Keratinocyte (primary cell): ENCODE results near the gene GNB5.

Experiments
- CTCF ChIP-seq, 3 experiments: IDR thresholded peaks in 1 of 3; conservative IDR thresholded peaks in 1 of 3; optimal IDR thresholded peaks in 1 of 3; 2 replicates in 2 of 3; 3 replicates in 1 of 3; pipeline versions ENCODE3 to v1.5.1; 2011; ENCODE audit warnings: low read length in 3 of 3, mild to moderate bottlenecking in 3 of 3, moderate library complexity in 2 of 3, control low read depth in 1 of 3, inconsistent platforms in 1 of 3; ENCODE audit not compliant: insufficient read depth in 2 of 3; ENCODE audit errors: extremely low read depth in 1 of 3
- EZH2 ChIP-seq: IDR thresholded peaks from one replicate; pipeline ENCODE4 v1.6.1; 2012; ENCODE audit warnings: inconsistent platforms, mild to moderate bottlenecking, low read length, moderate library complexity

DNA sequence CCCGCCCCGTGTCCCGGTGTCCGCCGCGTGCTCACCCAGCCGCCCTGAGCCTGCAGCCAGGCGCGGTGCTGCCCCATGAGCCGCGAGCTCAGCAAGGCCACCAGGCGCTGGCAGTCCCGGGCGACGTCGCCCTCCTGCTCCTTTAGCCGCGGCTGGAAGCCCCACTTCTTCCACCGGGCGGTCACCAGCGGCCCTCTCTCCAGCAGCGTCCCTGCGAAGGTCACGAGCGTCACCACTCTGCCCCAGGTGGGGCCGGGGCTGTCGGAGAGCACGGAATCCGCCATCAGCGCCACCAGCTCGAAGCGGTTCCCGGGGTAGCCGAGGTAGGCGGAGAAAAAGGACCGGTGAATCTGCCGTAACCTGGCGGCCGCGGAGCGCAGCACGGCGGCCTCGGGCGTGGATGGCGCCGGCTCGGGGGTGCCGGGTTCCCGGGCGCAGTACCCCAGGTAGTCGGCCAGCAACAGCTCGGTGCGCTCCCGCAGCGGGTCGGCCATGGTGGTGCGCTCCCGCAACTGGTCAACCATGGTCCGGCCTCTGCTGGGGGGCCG lies 78.9 kb downstream of the GNB5 start:
- TF ChIP-seq CTCF (optimal IDR thresholded peaks at IDR 0.05 in 1 of 3, IDR thresholded peaks at IDR 0.05 in 1 of 3, conservative IDR thresholded peaks at IDR 0.05 in 1 of 3; ENCODE audit: extremely low read depth in 1 of 3, insufficient read depth in 2 of 3, low read length in 3 of 3) (peak in 1 of 3 experiments; percentile 16), EZH2 (no peak)
